Skeletal muscle satellite cell (primary cell): ENCODE measurements around the gene CKS1B.
A peak's percentile ranks its signal among the peaks of the same experiment; 100 is the strongest.

ENCODE experiments used
- H3K27me3 ChIP-seq: 2 replicates; pipeline ENCODE4 v1.7.0; 2013; ENCODE audit warnings: low read length; ENCODE audit not compliant: control insufficient read depth, insufficient read depth
- H3K36me3 ChIP-seq: 2 replicates; pipeline ENCODE4 v1.7.0; 2013; ENCODE audit warnings: mild to moderate bottlenecking, control low read depth, low read length; ENCODE audit not compliant: insufficient read depth
- H3K4me1 ChIP-seq: 2 replicates; pipeline ENCODE4 v1.7.0; 2013; ENCODE audit warnings: low read length; ENCODE audit not compliant: control insufficient read depth, insufficient read depth
- H3K4me2 ChIP-seq: 2 replicates; pipeline ENCODE4 v1.7.0; 2013; ENCODE audit warnings: mild to moderate bottlenecking, low read length
- H3K4me3 ChIP-seq: 2 replicates; pipeline ENCODE4 v1.7.0; 2013; ENCODE audit warnings: low read length
- H3K9ac ChIP-seq: 2 replicates; pipeline ENCODE4 v1.7.0; 2013; ENCODE audit warnings: mild to moderate bottlenecking, low read depth, low read length, moderate library complexity
- H3K9me3 ChIP-seq: replicated peaks from 2 replicates; pipeline ENCODE4 v1.7.0; 2013; ENCODE audit warnings: mild to moderate bottlenecking, control low read depth, low read length

Gene CKS1B

DNA sequence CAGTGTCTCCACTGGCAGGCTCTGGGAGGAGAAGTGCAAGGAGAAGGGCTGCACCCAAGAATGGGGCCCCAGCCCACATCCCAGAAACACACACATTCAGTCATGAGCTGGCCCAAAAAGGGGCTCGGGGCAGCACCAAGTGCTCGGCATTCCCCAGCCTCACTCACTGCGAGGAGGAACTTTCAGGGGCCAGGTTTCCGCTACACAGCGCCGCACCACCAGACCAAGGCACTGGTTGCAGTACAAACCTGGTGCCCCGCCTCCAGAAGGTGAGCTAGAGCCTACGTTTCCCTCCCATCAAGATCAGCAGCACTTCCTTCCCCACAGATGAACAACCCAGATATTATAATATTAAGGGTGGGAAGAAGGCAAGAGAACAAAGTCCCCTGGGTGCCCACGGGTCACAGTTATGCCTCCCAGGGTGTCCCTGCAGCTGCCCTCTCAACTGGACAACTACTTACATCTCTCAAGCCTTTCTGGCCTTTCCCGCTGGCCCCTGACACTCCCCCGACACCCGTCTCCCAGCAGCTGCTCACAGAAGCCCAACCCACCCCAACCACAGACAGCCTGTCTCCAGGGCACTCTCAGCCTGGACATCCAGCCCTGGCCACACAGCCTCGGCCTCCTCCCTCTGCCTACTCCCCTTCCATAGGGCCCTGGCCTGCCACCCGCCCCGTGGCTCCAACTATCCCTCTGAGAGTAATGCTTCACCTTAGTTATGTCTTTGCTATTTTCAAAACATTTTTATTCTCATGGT lies 22.4 kb upstream of the CKS1B start:
- H3K4me1 ChIP-seq: peaks cover 25% of the 10 kb centered on the region

GRCh38 chr1:154952664-154953063 lies 21.8 kb upstream of the CKS1B start:
- Histone ChIP-seq H3K4me3 (no peak overlapping the region), H3K27me3 (no peaks in the 10 kb centered on the region), H3K9ac (no peak overlapping the region), H3K4me2 (no peak overlapping the region), H3K36me3 (peaks cover 11% of the 10 kb centered on the region), H3K4me1 (peaks cover 31% of the 10 kb centered on the region), H3K9me3 (no peaks in the 10 kb centered on the region)

More for the DNA sequence above, 22.4 kb upstream of the CKS1B start:
- Histone ChIP-seq H3K36me3 (peaks cover 11% of the 10 kb centered on the region), H3K4me3 (no peak overlapping the region), H3K9ac (no peak overlapping the region), H3K27me3 (no peaks in the 10 kb centered on the region), H3K4me2 (no peak overlapping the region), H3K9me3 (no peaks in the 10 kb centered on the region)

- Histone ChIP-seq H3K9ac (no peak overlapping the region), H3K9me3 (no peaks in the 10 kb centered on the region), H3K36me3 (peaks cover 11% of the 10 kb centered on the region), H3K4me3 (no peak overlapping the region), H3K27me3 (no peaks in the 10 kb centered on the region), H3K4me2 (no peak overlapping the region), H3K4me1 (peaks cover 32% of the 10 kb centered on the region)
Observed at GRCh38 chr1:154953611-154954038, 20.9 kb upstream of the CKS1B start.

- Histone ChIP-seq H3K4me1 (peaks cover 32% of the 10 kb centered on the region), H3K4me3 (peak overlapping the region; percentile 74)
Observed at GRCh38 chr1:154954541-154954940, 19.9 kb upstream of the CKS1B start.

GRCh38 chr1:154955039-154955717 lies 19.3 kb upstream of the CKS1B start:
- Histone ChIP-seq H3K27me3 (no peaks in the 10 kb centered on the region), H3K36me3 (peaks cover 11% of the 10 kb centered on the region), H3K9ac (peak overlapping the region; percentile 73), H3K9me3 (no peaks in the 10 kb centered on the region), H3K4me3 (peak overlapping the region; percentile 74), H3K4me2 (peak overlapping the region; percentile 83), H3K4me1 (peaks cover 32% of the 10 kb centered on the region)

More at GRCh38 chr1:154954541-154954940, 19.9 kb upstream of the CKS1B start:
- peaks cover 11% of the 10 kb centered on the region for H3K36me3 ChIP-seq
- no peaks in the 10 kb centered on the region for H3K27me3 ChIP-seq
- no peaks in the 10 kb centered on the region for H3K9me3 ChIP-seq
- H3K9ac ChIP-seq: peak overlapping the region; percentile 73
- H3K4me2 ChIP-seq: peak overlapping the region; percentile 83

GRCh38 chr1:154955718-154956543 lies 18.6 kb upstream of the CKS1B start, which contains the start of gene PBXIP1:
TSS of gene PBXIP1 (minus strand) at chr1:154956099. CDS start at chr1:154953721, 2,378 bp downstream.
- peaks cover 4% of the 10 kb centered on the region for H3K36me3 ChIP-seq
- peak within 1 kb of the TSS; percentile 73 for H3K9ac ChIP-seq
- H3K4me3 ChIP-seq: peak within 1 kb of the TSS; percentile 74
- H3K4me1 ChIP-seq: peaks cover 39% of the 10 kb centered on the region
- H3K27me3 ChIP-seq: no peaks in the 10 kb centered on the region
- peak within 1 kb of the TSS; percentile 83 for H3K4me2 ChIP-seq
- H3K9me3 ChIP-seq: no peaks in the 10 kb centered on the region

DNA sequence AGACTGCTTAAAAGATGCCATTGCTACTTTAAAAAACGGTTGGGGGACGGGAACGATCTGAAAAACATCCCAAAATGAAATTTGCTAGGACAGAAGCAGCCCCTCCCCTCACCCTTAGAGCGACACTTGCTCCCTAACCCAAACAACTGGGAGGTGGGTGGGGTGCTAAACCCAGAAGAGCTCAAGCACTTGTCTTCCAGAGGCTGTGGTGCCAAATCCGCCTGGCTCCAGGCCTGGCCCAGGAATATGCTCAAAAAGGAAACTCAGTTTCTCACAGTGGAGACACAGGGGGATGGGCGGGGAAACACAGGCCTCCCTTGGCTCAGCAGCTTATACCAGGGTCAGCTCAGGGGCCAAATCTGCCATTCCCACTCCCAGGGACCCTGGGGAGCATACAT lies 17.9 kb upstream of the CKS1B start:
- peak overlapping the region; percentile 73 for H3K9ac ChIP-seq
- peaks cover 40% of the 10 kb centered on the region for H3K4me1 ChIP-seq

DNA sequence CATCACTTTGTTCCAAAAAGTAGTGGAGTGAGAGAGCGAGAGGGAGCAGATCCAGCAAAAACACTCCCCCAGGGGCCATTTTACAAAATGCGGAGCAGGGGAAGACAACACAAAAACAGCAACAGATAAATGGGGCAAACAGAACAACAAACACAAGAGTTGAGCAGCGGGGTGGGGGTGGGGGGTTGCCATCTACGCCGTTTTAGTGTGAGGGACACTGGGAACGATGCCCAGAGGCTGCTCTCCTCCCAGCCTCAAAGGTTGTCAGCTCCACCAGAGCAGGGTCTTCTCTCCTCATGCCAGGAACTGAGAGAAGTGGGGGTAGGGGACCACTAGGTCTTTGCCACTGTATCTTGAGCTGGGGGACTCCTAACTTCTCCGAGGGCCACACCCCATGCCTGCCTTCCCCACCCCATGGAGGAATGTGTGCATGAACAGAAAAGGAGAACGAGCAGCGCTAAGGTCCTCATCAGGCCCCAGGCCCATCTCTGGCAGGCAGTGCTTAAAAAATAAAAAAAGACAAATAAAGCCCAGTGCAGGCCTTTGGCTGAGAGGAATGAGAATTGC lies 17.3 kb upstream of the CKS1B start:
- H3K4me3 ChIP-seq: peak overlapping the region; percentile 74
- no peaks in the 10 kb centered on the region for H3K9me3 ChIP-seq
- peaks cover 42% of the 10 kb centered on the region for H3K4me1 ChIP-seq
- H3K36me3 ChIP-seq: no peaks in the 10 kb centered on the region
- H3K27me3 ChIP-seq: no peaks in the 10 kb centered on the region
- peak overlapping the region; percentile 83 for H3K4me2 ChIP-seq
- H3K9ac ChIP-seq: peak overlapping the region; percentile 73

More for the DNA sequence above, 17.9 kb upstream of the CKS1B start:
- no peaks in the 10 kb centered on the region for H3K9me3 ChIP-seq
- H3K4me2 ChIP-seq: peak overlapping the region; percentile 83
- H3K27me3 ChIP-seq: no peaks in the 10 kb centered on the region
- no peaks in the 10 kb centered on the region for H3K36me3 ChIP-seq
- H3K4me3 ChIP-seq: peak overlapping the region; percentile 74

DNA sequence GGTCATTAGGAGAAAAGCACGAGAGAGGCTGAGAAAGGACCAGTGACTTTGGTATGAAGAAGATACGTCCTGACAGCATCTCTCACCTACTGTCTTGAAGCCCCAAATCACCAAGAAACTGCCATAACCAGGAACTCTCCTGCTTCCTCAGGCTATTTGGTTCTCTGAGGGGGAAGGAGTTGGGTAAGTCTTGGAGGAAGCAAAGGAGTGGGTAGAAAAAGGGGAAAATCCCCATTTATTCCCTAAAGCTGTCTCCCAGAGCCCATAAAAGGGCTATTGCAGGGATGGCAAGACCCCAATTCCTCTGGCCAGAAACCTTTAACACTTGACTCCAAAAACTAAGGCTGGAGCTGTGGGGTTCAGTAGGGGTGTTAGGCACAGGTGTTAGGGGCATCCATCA lies 16.4 kb upstream of the CKS1B start:
- no peaks in the 10 kb centered on the region for H3K27me3 ChIP-seq
- H3K4me3 ChIP-seq: no peak overlapping the region
- H3K4me2 ChIP-seq: no peak overlapping the region
- no peak overlapping the region for H3K9ac ChIP-seq
- peaks cover 8% of the 10 kb centered on the region for H3K36me3 ChIP-seq
- H3K9me3 ChIP-seq: no peaks in the 10 kb centered on the region
- peaks cover 48% of the 10 kb centered on the region for H3K4me1 ChIP-seq

DNA sequence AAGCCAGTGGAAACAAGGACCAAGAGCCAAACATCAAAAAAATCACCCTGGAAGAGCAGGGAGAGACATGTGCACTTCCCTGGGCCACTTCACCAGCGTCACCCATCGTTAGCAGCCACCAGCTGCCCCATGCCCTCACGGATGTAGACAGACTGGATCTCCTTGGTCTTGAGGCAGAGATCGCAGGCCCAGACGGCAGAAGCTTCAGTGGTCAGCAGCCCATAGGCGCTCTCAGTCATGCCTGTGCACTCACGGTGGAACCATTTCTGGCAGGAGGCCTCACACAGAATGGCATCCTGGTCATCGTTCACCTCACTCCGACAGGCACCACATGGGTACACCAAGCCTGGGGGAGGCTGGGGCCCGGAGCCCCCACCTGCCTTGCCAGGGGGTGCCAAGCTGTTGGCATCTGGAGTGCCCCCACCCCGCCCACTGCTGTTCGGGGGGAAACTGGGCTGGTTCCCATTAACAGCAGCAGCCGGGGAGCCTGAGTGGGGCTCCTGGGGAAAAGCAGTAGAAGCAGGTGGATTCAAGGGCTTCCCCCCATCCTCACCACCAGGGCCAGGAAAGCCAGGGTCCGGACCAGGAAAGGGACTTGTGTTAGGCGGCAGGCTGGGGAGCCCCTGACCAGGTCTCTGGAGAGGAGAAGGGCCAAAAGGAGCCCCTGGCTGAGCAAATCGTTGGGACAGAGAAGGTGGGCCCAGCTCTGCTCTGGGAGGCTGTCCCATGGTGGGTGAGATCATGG lies 15.6 kb upstream of the CKS1B start:
- Histone ChIP-seq H3K36me3 (peaks cover 16% of the 10 kb centered on the region), H3K9me3 (no peaks in the 10 kb centered on the region), H3K4me3 (no peak overlapping the region), H3K4me2 (no peak overlapping the region), H3K27me3 (no peaks in the 10 kb centered on the region), H3K4me1 (peaks cover 55% of the 10 kb centered on the region), H3K9ac (no peak overlapping the region)
